ENCODE data around the gene STK4.
A peak's percentile ranks its signal among the peaks of the same experiment; 100 is the strongest.
"Not testable (repeated sequence)": the region's sequence is repeated elsewhere in the genome, so short reads cannot be mapped to it uniquely, and the experiment has no call there.

STK4 gene

GRCh38 chr20:45059022-45059728 lies 92.9 kb downstream of the STK4 start:
- no peak overlapping the region for H3K4me3 ChIP-seq (ENCODE audit: low read depth, low read length)
- TF ChIP-seq CTCF (conservative IDR thresholded peaks at IDR 0.05; ENCODE audit: low read depth, low read length): no peak
- peak; percentile 51 for DNase-seq (ENCODE audit: low read depth)

- no peak for DNase-seq (ENCODE audit: low read depth)
- H3K4me3 ChIP-seq (ENCODE audit: low read depth, low read length): no peak overlapping the region
- TF ChIP-seq CTCF (conservative IDR thresholded peaks at IDR 0.05; ENCODE audit: low read depth, low read length): no peak
These were observed 94.0 kb downstream of the STK4 start for GRCh38 chr20:45060294-45060693.

GRCh38 chr20:45061244-45061643 lies 94.9 kb downstream of the STK4 start:
- peak; percentile 90 for DNase-seq (ENCODE audit: low read depth)
- TF ChIP-seq CTCF (conservative IDR thresholded peaks at IDR 0.05; ENCODE audit: low read depth, low read length): no peak
- H3K4me3 ChIP-seq (ENCODE audit: low read depth, low read length): no peak overlapping the region

GRCh38 chr20:45063107-45063506 lies 96.8 kb downstream of the STK4 start:
- DNase-seq (ENCODE audit: low read depth); H3K4me3 ChIP-seq (ENCODE audit: low read depth, low read length): not testable (repeated sequence)

- no peak for TF ChIP-seq CTCF (conservative IDR thresholded peaks at IDR 0.05; ENCODE audit: low read depth, low read length)
- no peak overlapping the region for H3K4me3 ChIP-seq (ENCODE audit: low read depth, low read length)
- DNase-seq (ENCODE audit: low read depth): no peak
These were observed 98.5 kb downstream of the STK4 start for GRCh38 chr20:45064812-45065211.

- no peak for TF ChIP-seq CTCF (conservative IDR thresholded peaks at IDR 0.05; ENCODE audit: low read depth, low read length)
- DNase-seq (ENCODE audit: low read depth): peak; percentile 67
- no peak overlapping the region for H3K4me3 ChIP-seq (ENCODE audit: low read depth, low read length)
These were observed 100.1 kb downstream of the STK4 start for GRCh38 chr20:45066372-45066771.

- no peak for TF ChIP-seq CTCF (conservative IDR thresholded peaks at IDR 0.05; ENCODE audit: low read depth, low read length)
- H3K4me3 ChIP-seq (ENCODE audit: low read depth, low read length): no peak overlapping the region
- DNase-seq (ENCODE audit: low read depth): no peak
These were observed 100.8 kb downstream of the STK4 start for GRCh38 chr20:45067087-45067486.

Data from choroid plexus epithelial cell (primary cell).